GM18870 (cell line): Measurements from ENCODE around the gene RPS19BP1.

ENCODE experiments used
- ATAC-seq: cut with Tn5 transposase; IDR thresholded peaks from one replicate; pipeline ENCODE4 v1.9.1; 2021; ENCODE audit warnings: moderate library complexity; ENCODE audit not compliant: unreplicated experiment

RPS19BP1 gene

DNA sequence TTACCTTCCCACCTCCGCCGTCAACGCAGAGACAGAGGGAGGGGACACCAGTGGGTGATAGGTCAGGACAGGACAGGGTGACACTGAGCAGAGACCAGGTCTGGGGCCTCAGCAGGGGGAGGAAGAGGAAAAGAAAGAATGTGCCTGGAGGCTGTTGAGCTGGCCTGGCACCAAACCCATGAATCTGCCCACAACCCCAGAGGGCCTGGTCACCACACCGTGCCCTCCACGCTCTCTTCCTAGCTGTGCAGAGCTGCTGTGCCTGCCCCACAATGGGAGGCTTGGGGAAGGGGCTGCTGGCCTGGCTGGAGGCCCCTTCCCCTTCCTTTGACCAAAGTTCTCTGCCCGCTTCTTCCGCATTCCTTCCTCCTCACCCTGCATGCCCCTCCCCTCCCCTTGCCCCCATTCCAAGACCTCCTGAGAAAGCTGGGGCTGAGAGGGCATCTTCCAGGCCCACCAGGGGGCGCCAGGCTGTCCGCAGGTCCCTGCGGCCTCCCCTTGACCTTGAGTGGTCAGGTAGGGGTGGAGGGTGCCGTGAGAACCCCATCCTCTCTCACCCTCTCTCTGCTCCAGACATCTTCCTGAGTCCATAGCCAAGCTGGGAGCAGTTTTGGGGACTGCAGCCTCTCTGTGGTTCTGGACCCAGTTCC is 27.0 kb upstream of the RPS19BP1 start:
- no peak for ATAC-seq

- ATAC-seq = no peak
These were observed 26.4 kb upstream of the RPS19BP1 start for GRCh38 chr22:39558950-39559349.

GRCh38 chr22:39558254-39558727 is 25.7 kb upstream of the RPS19BP1 start:
- ATAC-seq = no peak

DNA sequence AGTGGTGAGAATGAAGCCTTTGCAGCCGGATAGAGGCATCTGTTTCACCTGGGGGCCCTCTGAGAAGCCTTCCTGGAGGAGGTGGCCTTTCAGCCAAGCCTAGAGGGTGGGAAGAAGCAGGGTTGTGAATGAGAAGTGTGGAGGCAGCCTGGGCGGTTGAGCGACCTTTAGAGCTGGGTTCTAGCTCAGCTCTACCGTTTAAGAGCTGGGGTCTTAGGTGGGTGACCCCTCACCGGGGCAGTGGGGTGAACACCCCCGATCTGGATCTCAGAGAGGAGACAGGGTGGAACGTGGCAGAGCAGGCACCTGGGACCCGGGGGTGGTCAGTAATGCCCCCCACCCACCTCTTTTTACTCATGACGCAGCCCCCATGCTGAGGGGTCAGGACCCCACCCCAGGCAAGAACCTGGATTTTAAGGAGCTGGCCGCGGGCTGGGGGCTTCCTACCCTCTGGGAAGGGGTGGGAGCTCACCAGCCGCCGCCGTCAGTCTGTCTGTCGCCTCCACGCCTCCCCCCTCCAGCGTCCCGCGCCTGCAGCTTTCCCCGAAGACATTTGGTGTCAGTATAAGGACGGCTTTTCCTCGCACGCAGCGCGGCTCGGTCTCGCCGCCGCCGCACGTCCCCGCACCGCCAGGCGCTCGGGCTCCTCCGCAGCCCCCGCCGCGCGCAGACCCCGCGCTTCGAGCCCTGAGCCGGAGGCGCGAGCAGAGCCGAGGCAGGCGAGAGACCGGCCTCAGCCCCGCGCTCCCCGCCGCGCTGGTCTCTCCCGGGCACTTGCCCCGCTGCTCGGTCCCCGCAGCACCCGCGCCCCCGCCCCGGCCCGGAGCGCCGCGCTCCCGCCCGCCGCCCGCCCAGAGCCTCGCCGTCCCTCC is 24.7 kb upstream of the RPS19BP1 start:
- ATAC-seq = no peak

- no peak for ATAC-seq
These were observed 21.6 kb upstream of the RPS19BP1 start for GRCh38 chr22:39554151-39554550.

DNA sequence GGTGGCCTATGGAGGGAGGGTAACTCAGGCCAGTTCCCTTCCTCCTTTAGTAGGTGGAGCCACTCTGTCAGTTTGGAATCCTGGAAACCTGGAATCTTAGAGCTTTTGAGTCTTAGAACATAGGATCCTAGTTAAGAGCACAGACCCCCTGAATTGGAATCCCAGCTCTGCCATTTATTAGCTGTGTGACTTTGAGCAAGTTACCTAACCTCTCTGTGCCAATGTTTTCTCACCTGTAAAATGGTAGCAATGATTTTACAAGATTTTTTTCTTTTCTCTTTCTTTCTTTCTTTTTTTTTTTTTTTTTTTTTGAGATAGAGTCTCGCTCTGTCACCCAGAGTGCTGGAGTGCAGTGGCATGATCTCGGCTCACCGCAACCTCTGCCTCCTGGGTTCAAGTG is 20.9 kb upstream of the RPS19BP1 start:
- ATAC-seq = no peak

DNA sequence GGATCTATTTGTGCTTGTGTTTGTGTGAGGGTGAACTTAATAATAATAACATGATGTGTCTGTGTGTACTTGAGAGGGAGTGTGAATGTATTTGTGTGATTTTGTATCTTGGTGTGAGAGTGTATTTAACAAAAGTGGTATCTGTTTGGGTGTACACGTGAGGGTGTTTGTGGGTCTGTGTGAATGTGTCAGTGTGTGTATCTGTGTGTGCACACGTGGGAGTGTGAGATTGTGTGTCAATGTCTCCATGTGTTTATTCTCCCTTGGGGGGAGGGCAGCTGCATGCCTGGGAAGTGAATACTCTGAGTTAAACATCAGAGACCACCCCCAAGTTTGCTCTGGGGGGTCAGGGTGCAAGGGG is 15.0 kb upstream of the RPS19BP1 start:
- ATAC-seq = no peak

DNA sequence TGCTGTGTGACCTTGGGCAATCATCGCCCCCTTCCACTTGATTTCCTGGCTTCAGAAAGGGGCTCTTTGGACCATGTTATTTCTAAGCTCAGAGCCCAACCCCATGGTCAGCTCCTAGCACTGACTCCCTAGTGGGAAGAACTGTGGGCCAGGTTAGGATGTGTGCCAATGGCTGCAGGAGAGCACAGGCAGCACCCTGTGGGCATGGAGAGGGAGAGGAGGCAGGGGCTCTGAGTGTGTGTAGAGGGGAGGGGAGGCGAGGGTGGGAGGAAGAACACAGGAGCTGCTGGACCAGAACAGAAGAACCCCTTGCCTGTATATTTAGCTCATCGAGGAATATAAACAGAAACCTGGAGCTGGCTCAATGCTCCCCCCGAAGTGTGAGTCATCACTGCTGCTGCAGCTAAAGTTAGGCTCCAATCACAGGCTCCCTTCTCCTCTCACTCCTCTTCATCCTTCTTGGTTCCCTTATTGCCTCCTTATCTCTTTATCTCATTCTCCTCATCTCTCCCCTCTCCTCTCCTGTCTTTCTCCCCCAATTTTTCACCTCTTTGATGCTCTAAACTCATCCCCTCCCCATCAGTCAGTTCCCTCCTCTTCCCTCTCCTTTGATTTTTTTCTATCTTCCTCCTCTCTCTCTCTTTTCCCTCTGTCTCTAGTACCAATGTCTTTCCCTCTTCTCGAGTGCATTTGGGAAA is 14.5 kb upstream of the RPS19BP1 start:
- no peak for ATAC-seq

DNA sequence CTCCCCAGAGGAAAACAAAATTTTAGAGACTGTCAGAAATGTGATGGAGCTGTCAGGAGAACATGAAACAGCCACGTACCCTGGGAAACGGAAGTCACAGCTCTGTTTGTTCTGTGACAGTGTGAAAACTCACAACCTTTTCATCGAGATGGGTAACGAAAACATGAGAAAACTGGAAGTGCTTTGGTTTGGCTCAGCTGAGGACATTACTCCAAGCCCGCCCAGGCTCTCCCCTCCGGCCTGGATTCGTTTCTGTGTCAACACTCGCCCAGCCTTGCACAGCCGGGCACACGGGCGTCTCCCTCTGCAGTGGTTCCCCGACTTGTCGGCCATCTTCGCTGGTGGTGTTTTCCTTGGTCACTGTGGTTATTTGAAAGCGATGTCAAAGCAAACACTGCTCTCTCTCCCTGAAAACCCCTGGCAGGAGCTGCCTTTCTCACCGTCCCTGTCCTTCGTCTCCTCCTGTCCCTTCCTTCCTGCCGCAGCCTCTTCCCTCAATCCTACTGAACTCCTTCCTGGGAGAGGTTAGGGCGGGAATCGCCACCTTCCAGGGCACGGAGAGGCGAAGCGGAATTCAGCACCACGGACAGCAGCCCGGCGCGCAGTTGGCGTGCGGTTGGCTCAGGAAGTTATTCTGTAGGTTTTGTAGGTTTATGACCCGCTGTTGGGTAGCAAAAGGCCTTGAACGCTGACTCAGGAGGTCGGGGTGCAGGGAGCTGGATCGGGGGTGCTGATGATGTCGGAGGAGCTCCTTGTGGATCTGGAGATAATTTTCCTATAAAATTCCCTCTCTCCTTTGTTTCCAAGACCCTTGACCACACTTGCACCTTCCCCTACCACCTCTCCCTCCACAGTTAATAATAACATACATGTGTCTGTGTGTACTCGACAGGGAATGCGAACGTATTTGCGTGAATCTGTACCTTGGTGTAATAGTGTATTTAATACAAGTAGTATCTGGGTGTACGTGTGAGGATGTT is 13.1 kb upstream of the RPS19BP1 start:
- no peak for ATAC-seq

DNA sequence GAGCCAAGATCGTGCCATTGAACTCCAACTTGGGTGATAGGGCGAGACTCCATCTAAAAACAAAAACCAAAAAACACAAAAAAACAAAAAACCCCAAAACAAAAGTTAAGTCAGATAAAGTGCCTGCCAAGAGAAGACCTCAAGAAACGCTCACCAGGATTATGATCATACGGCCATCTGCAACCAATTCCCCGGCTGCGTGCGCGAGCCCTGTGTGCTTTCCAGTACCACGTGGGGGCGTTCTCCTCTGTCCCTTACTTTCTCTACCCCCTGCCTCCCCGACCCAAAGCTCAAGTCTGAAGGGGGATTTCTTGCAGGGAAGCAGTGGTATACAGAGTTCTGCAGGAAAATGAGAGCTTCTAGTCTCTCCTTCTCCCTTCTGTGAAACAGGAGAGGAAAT is 10.5 kb upstream of the RPS19BP1 start:
- no peak for ATAC-seq

DNA sequence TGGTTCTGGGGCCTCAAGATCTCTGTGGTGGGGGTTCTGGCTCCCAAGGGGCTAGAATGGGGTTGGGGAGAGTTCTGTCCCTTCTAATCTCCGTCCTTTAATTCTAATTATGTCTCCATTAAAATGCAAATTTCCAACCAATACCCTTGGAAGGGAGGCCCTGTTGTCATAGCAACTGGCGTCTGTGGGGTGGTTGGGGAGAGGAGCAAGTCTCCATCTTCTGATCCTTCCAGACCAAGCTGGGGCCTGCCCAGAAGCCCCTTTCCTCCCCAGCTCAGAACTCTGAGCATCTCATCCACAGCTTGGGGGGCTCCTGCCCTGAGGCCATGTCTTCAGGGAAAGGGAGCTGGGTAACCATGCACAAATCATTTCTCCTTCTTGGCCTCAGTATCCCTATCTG is 5.4 kb upstream of the RPS19BP1 start:
- no peak for ATAC-seq

DNA sequence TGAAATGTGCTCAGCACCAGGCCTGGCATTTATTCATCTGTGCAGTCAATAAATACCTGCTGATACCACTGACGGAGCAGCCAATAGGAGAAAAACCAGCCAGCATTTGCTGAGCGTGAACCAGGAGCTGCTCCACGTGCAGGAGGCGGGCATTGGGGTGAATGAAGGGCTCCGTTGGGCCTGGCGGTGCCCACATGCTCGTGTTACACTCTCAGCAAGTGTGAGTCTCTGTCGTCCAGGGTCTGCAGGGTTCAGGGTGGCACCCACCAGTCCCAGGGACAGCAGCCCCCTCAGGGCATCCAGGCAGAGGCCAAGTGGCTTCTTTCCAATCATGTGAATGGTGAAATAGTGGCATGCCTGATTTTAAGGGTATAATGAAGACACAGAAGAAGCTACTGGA is 4.2 kb upstream of the RPS19BP1 start:
- ATAC-seq = no peak

DNA sequence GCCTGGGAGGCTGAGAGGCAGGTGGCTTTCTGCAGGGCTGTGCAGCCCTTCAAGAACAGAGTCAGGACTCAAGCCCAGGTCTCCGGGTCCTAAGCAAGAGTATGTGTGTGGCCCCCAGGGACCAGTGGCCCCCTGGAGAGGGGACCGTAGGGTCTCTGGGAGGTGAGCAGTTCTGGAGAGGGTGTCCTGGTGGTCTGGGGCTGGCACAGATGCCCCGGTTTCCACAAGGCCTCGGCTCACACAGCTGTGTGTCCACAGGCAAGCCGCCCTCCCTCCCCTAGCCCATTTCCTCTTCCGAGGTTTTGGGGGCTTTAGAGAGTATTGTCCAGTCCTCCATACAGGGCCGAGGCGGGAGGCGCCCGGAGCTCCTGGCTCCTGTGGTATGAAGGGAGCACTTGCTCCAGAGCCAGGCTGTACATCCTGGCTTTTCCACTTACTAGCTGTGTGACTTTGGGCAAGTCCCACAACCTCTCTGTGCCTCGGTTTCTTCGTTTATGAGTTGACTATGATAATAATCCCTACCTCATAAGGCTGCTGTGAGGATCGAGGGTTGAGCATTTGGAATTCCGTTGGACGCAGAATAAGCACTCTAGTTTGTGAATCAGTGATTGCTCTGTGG is 3.4 kb upstream of the RPS19BP1 start:
- no peak for ATAC-seq

GRCh38 chr22:39535357-39535725 is 2.8 kb upstream of the RPS19BP1 start:
- ATAC-seq = no peak

DNA sequence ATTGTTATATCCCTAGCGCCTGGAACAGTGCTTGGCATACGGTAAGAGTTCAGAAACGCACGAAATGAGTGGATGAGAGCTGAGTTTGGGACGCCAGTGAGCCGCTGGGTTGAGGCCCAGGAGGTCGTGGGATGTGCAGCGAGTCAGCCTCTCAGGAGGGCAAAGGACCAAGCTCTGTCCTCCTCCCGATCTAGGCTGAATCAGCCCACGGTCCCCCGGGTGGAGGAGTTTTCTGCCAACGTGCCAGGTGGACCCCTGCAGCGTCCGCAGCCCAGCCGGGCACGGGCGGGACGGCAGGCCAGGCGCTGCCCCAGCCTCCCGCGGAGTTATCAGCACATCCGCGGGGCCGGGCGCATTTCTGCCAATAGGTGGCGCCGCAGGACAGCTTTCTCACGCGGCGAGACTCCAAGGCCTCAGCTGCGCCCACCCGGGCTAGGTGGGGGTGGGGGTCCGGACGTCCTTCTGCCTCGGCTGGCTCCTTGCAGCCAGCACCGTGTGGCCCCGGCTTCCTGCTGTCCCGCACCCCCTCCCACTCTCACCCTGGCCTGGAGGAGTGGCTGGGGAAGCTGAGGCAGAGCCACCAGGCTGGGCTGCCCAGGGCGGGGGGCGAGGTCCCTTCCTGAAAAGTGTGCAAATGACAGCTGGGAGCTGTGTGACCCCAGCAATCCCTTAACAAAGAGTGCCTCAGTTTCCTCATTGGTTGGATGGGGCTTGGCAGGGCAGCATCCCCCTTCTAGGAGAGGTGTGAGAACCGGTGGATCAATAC is 2.2 kb upstream of the RPS19BP1 start:
- ATAC-seq = no peak

GRCh38 chr22:39534092-39534506 is 1.6 kb upstream of the RPS19BP1 start:
- ATAC-seq = no peak

DNA sequence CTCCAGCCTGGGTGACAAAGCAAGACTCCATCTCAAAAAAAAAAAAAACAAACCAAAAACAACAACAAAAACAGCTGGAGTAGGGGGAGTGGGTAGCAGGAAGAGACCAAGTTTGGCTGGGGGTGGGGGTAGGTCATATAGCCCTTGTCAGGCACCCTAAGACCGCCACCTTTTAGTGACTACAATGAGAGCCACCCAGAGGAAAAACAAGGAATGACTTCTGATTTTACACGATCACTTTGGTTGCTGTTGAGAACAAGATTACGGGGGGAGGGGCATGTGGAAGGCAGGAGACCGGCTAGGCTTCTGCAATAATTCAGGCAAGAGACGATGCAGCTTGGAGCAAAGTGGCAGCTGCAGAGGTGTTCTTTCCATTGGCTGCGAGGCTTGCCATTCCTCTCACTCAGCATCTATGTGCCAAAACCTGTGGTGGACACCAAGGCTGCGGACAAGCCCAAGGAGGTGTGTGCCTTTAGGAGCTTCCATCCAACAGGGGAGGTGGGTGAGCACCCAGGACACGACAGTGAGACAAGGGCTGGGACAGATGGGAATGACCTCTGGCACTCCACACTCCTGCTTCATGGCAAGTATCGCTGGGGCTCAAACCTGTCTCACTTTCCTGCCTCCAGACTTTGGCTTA is 1.7 kb downstream of the RPS19BP1 start:
- no peak for ATAC-seq

- ATAC-seq = no peak
These were observed 2.4 kb downstream of the RPS19BP1 start for GRCh38 chr22:39530116-39530515.

- no peak for ATAC-seq
These were observed 3.1 kb downstream of the RPS19BP1 start for GRCh38 chr22:39529487-39529851.
